Motor neuron (in vitro differentiated cells): ENCODE results near the gene DHFR. TPM values are rescaled to one million over a fixed set of nuclear protein-coding genes. Genes with fewer than 3 reads are reported as not detected.

ENCODE experiments used
- ATAC-seq, 8 experiments: fragments of 200-7000 bp; cut with Tn5 transposase; replicated peaks in 6 of 8; 2 replicates each; pipeline ENCODE4 v1.8.0; 2021; ENCODE audit warnings: mild to moderate bottlenecking in 8 of 8, moderate library complexity in 8 of 8
- H3K27ac ChIP-seq, 2 donors: fragments of 250-450 bp; sonication (Bioruptor Pico); 2 replicates each; pipeline ENCODE4 v1.9.0; 2021; ENCODE audit warnings: antibody characterized with exemption in 2 of 2, mild to moderate bottlenecking in 2 of 2, moderate library complexity in 1 of 2
- H3K4me1 ChIP-seq, 2 donors: fragments of 250-450 bp; sonication (Bioruptor Pico); replicated peaks in 1 of 2; 2 replicates each; pipeline ENCODE4 v1.6.1; 2021; ENCODE audit warnings: antibody characterized with exemption in 2 of 2, mild to moderate bottlenecking in 2 of 2, moderate library complexity in 1 of 2
- H3K4me3 ChIP-seq, 5 donors: fragments of 250-450 bp; sonication (Bioruptor Pico); 2 replicates each; pipeline ENCODE4 v1.9.0; 2021; ENCODE audit warnings: antibody characterized with exemption in 5 of 5, mild to moderate bottlenecking in 5 of 5, moderate library complexity in 4 of 5
- WGBS, 10 experiments: fragments of 450-650 bp; shearing (Covaris generic); methylation state at CpG; one replicate each; pipeline ENCODE4 v1.0.0; 2022; 5-methylcytosine and 5-hydroxymethylcytosine counted together
- in situ Hi-C, 9 experiments: fragments of 400-800 bp; cut with MboI; loops; one replicate each; pipeline ENCODE4 v1.15.0; 2021; ENCODE audit warnings: low sequenced_read_pairs in 9 of 9, low pct_unique_long_range_greater_than_20kb in 2 of 9; ENCODE audit not compliant: unreplicated experiment in 9 of 9
- total RNA-seq, 8 experiments: library from RNA; unstranded; fragments of 300-600 nt; gene quantifications; 2 replicates each; pipeline versions ENCODE4 v1.2.3 to v1.2.4, GENCODE V29; 2022

The DHFR gene
- total RNA-seq, 8 experiments from 2014 or later: 7.2 to 87.3 (median 16.4) TPM

- Histone ChIP-seq H3K4me1 (no peaks in the 10 kb centered on the region), H3K27ac (no peak overlapping the region), H3K4me3 (no peak overlapping the region)
- 22 to 90% (median 72%) methylated on average over 2 to 12 of the region's 17 CpGs for WGBS, 10 experiments
- in situ Hi-C loops: no loop called here
- ATAC-seq: peak in 2 of 8 experiments; percentile 25 to 41
Observed at GRCh38 chr5:80615266-80615914, 39.4 kb downstream of the DHFR start.

- no peak for ATAC-seq
- in situ Hi-C loops: no loop called here
- H3K4me1 ChIP-seq: no peaks in the 10 kb centered on the region
- no peak overlapping the region for H3K4me3 ChIP-seq
- H3K27ac ChIP-seq: no peak overlapping the region
- 38 to 100% (median 80%) methylated on average over 1 of the region's 1 CpG; no CpG with 5 or more reads in 5 of the 10 experiments for WGBS, 10 experiments
Observed at GRCh38 chr5:80609692-80610091, 45.1 kb downstream of the DHFR start.

- H3K27ac ChIP-seq: no peak overlapping the region
- 88 to 100% (median 100%) methylated on average over 1 of the region's 1 CpG; no CpG with 5 or more reads in 3 of the 10 experiments for whole genome bisulfite sequencing, 10 experiments
- no peak for ATAC-seq
- in situ Hi-C loops: no loop called here
- H3K4me1 ChIP-seq: no peaks in the 10 kb centered on the region
- H3K4me3 ChIP-seq: no peak overlapping the region
Observed at GRCh38 chr5:80608731-80609130, 46.1 kb downstream of the DHFR start.

- Histone ChIP-seq H3K27ac (no peak overlapping the region), H3K4me1 (no peaks in the 10 kb centered on the region), H3K4me3 (no peak overlapping the region)
- in situ Hi-C loops: no loop called here
- no peak for ATAC-seq
Observed at GRCh38 chr5:80607832-80608231, 47.0 kb downstream of the DHFR start.

- Histone ChIP-seq H3K4me1 (no peaks in the 10 kb centered on the region), H3K27ac (no peak overlapping the region), H3K4me3 (no peak overlapping the region)
- no peak for ATAC-seq
- in situ Hi-C loops: no loop called here
Observed at GRCh38 chr5:80607343-80607742, 47.4 kb downstream of the DHFR start.

GRCh38 chr5:80600943-80601693, 53.7 kb downstream of the DHFR start:
- no peak for ATAC-seq
- H3K4me3 ChIP-seq: no peak overlapping the region
- H3K4me1 ChIP-seq: no peaks in the 10 kb centered on the region
- WGBS, 10 experiments: 80 to 100% methylated on average over 1 of the region's 2 CpGs; no CpG with 5 or more reads in 8 of the 10 experiments
- in situ Hi-C loops: no loop called here
- no peak overlapping the region for H3K27ac ChIP-seq

- 27 to 90% (median 60%) methylated on average over 2 to 5 of the region's 7 CpGs; no CpG with 5 or more reads in 4 of the 10 experiments for WGBS, 10 experiments
- in situ Hi-C loops: no loop called here
- no peaks in the 10 kb centered on the region for H3K4me1 ChIP-seq
- no peak overlapping the region for H3K27ac ChIP-seq
- ATAC-seq: no peak
- H3K4me3 ChIP-seq: no peak overlapping the region
Observed at GRCh38 chr5:80597500-80597899, 57.3 kb downstream of the DHFR start.

- in situ Hi-C loops: no loop called here
- H3K27ac ChIP-seq: no peak overlapping the region
- H3K4me1 ChIP-seq: no peaks in the 10 kb centered on the region
- no peak overlapping the region for H3K4me3 ChIP-seq
- peak in 1 of 8 experiments; percentile 45 for ATAC-seq
- WGBS, 10 experiments: 0 to 100% (median 85%) methylated on average over 1 to 2 of the region's 2 CpGs; no CpG with 5 or more reads in 4 of the 10 experiments
Observed at GRCh38 chr5:80594810-80595209, 60.0 kb downstream of the DHFR start.

- no peak overlapping the region for H3K27ac ChIP-seq
- H3K4me3 ChIP-seq: no peak overlapping the region
- no peaks in the 10 kb centered on the region for H3K4me1 ChIP-seq
- in situ Hi-C loops: no loop called here
- no peak for ATAC-seq
- 40 to 93% (median 83%) methylated on average over 1 to 2 of the region's 2 CpGs; no CpG with 5 or more reads in 5 of the 10 experiments for WGBS, 10 experiments
Observed at GRCh38 chr5:80592761-80593160, 62.0 kb downstream of the DHFR start.

GRCh38 chr5:80592105-80592504, 62.7 kb downstream of the DHFR start:
- ATAC-seq: no peak
- 0 to 100% (median 80%) methylated on average over 1 of the region's 1 CpG; no CpG with 5 or more reads in 3 of the 10 experiments for WGBS, 10 experiments
- in situ Hi-C loops: no loop called here
- no peak overlapping the region for H3K27ac ChIP-seq
- H3K4me3 ChIP-seq: no peak overlapping the region
- H3K4me1 ChIP-seq: no peaks in the 10 kb centered on the region

GRCh38 chr5:80591352-80591751, 63.4 kb downstream of the DHFR start:
- no peaks in the 10 kb centered on the region for H3K4me1 ChIP-seq
- 47 to 100% (median 89%) methylated on average over 1 to 3 of the region's 3 CpGs; no CpG with 5 or more reads in 1 of the 10 experiments for WGBS, 10 experiments
- no peak for ATAC-seq
- in situ Hi-C loops: no loop called here
- H3K4me3 ChIP-seq: no peak overlapping the region
- H3K27ac ChIP-seq: no peak overlapping the region

GRCh38 chr5:80590766-80591165, 64.0 kb downstream of the DHFR start:
- Histone ChIP-seq H3K4me1 (no peaks in the 10 kb centered on the region), H3K4me3 (no peak overlapping the region), H3K27ac (no peak overlapping the region)
- ATAC-seq: no peak
- 0 to 100% (median 79%) methylated on average over 1 to 3 of the region's 5 CpGs; no CpG with 5 or more reads in 4 of the 10 experiments for WGBS, 10 experiments
- in situ Hi-C loops: no loop called here

- in situ Hi-C loops: no loop called here
Observed at GRCh38 chr5:80588858-80589540, 65.8 kb downstream of the DHFR start.

More at GRCh38 chr5:80588858-80589540, 65.8 kb downstream of the DHFR start:
- 52 to 100% (median 83%) methylated on average over 1 to 8 of the region's 8 CpGs for WGBS, 10 experiments
- Histone ChIP-seq H3K4me3 (no peak overlapping the region), H3K27ac (no peak overlapping the region), H3K4me1 (no peaks in the 10 kb centered on the region)
- no peak for ATAC-seq
